ENCODE measurements around the gene MAPK8IP1.

The MAPK8IP1 gene

DNA sequence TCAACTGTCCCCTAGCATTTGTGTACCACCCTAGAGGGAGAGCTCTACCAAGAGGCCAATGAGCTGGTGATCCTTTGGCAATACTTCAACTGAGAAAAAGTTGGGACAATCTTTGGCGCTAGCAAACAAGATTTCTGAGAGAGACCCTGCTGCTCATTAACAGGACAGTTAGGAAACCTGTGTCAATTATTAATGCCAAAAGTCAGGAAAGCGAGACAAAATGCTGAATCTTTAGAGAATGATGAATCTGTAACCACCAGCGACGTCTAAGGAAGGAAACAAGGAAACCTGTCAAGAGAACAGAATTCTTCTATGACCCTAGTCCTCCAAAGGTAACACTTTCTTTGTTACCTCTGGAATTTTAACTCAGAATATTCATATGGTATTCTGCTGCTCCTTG, 56.9 kb downstream of the MAPK8IP1 start:
- no peak for DNase-seq (ENCODE audit: low read depth, low spot score)

GRCh38 chr11:45945397-45945999, 60.0 kb downstream of the MAPK8IP1 start:
- DNase-seq (ENCODE audit: low read depth, low spot score), result no peak

GRCh38 chr11:45947885-45948284, 62.4 kb downstream of the MAPK8IP1 start:
- DNase-seq (ENCODE audit: low read depth, low spot score), result no peak

- no peak for DNase-seq (ENCODE audit: low read depth, low spot score)
Measured at GRCh38 chr11:45948356-45948755, 62.9 kb downstream of the MAPK8IP1 start.

DNA sequence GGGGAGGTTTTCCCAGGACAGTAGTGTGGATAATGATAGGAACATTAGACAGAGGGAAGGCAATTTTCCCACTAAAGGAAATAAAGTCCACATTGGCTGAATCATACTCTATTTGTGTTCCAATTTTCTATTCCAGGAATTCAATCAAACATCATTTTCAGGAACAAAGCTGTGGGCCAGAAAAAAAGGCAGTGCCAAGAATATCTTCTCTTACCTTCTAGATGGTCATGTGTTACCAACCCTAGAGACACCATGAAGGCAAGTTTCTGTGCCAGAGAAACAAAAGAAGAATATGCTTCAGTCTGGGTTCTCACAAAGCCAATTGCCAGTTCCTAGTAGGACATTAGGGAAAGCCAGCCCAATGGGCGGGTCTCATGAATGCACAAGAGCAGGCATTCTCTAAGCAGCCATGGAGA, 64.5 kb downstream of the MAPK8IP1 start:
- no peak for DNase-seq (ENCODE audit: low read depth, low spot score)
